ENCODE data around the gene PHLDB2. TPM values are rescaled to one million over a fixed set of nuclear protein-coding genes. Genes with fewer than 3 reads are reported as not detected.

Gene PHLDB2
- total and polyA plus RNA-seq, 2 of the 8 experiments (the other 6 are each of a cell fraction or from before 2014, with no cell fraction given) = 5.8 to 22.6 TPM

- no peak for TF ChIP-seq TAF7 (optimal IDR thresholded peaks at IDR 0.05; ENCODE audit: borderline replicate concordance, low read depth, low read length)
These were observed 159.6 kb downstream of the PHLDB2 start (continued) for GRCh38 chr3:112018712-112019111.

Measured in H1 (cell line).